Nephron (organoid): ENCODE measurements around the gene PHGDH.

ENCODE experiments used
- H3K27ac Mint-ChIP-seq, 3 experiments: 2 replicates each; pipeline ENCODE4 v1.8.0; 2020; ENCODE audit warnings: mixed read lengths in 3 of 3, mild to moderate bottlenecking in 2 of 3, moderate library complexity in 1 of 3
- H3K27me3 Mint-ChIP-seq: 2 replicates; pipeline ENCODE4 v1.8.0; 2021; ENCODE audit warnings: low read depth, mild to moderate bottlenecking, moderate library complexity, mixed read lengths
- H3K36me3 Mint-ChIP-seq: 2 replicates; pipeline ENCODE4 v1.8.0; 2020; ENCODE audit warnings: low read depth, mixed read lengths
- H3K4me1 Mint-ChIP-seq: 2 replicates; pipeline ENCODE4 v1.8.0; 2020; ENCODE audit warnings: mixed read lengths
- H3K4me3 Mint-ChIP-seq, 3 experiments: 2 replicates each; pipeline ENCODE4 v1.8.0; 2020; ENCODE audit warnings: mild to moderate bottlenecking in 3 of 3, mixed read lengths in 3 of 3, moderate library complexity in 2 of 3
- H3K9me3 Mint-ChIP-seq: 2 replicates; pipeline ENCODE4 v1.8.0; 2020; ENCODE audit warnings: mixed read lengths
- TF ChIP-seq, protein P1 (sequence below), 3 experiments: fragments of 200-600 bp; sonication (generic); IDR thresholded peaks; one replicate each; pipeline ENCODE4 v1.5.0; 2021; ENCODE audit warnings: antibody characterized with exemption in 3 of 3; ENCODE audit not compliant: unreplicated experiment in 3 of 3

Gene PHGDH

DNA sequence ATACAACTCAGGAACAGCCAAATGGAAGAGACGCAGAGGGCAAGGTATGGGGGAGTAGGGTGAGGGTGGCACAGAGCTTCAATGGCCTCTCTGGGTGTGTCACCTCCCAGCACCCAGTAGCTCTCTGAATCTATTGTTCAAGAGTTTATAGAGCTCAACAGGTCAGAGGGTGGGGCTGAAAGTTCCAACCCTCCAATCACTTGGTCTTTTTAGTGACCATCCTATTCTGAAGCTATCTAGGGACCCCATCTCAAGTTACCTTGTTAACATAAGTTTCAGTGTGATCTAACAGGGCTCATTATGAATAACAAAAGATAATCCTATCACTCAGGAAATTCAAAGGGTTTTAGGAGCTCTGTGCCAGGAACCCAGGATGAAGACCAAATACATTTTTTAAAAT lies 32.5 kb upstream of the PHGDH start:
- H3K36me3 Mint-ChIP-seq: no peaks in the 10 kb centered on the region
- TF ChIP-seq, protein P1, sequence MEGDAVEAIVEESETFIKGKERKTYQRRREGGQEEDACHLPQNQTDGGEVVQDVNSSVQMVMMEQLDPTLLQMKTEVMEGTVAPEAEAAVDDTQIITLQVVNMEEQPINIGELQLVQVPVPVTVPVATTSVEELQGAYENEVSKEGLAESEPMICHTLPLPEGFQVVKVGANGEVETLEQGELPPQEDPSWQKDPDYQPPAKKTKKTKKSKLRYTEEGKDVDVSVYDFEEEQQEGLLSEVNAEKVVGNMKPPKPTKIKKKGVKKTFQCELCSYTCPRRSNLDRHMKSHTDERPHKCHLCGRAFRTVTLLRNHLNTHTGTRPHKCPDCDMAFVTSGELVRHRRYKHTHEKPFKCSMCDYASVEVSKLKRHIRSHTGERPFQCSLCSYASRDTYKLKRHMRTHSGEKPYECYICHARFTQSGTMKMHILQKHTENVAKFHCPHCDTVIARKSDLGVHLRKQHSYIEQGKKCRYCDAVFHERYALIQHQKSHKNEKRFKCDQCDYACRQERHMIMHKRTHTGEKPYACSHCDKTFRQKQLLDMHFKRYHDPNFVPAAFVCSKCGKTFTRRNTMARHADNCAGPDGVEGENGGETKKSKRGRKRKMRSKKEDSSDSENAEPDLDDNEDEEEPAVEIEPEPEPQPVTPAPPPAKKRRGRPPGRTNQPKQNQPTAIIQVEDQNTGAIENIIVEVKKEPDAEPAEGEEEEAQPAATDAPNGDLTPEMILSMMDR (IDR thresholded peaks at IDR 0.05; ENCODE audit: unreplicated experiment in 3 of 3): no peak
- H3K4me3 Mint-ChIP-seq: no peak overlapping the region
- peaks cover 22% of the 10 kb centered on the region for H3K4me1 Mint-ChIP-seq
- no peak overlapping the region for H3K27ac Mint-ChIP-seq
- no peaks in the 10 kb centered on the region for H3K9me3 Mint-ChIP-seq
- H3K27me3 Mint-ChIP-seq: peaks cover 4% of the 10 kb centered on the region

DNA sequence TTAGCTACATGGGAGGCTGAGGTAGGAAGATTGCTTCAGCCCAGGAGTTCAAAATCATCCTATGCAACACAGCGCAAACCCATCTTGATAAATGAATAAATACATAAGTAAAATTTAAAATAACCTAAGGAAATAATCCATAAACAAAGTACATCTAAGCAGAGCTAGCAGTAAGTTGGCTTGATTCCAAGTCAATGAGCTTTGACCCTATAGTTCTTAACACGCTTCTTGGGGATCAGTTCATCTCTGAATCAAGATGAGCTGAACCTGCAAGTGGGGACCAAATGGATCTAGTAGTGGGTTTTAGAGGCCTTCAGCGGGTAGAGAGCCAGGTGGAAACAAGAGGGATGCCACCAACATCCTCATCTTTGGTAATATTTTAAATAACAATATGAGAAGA lies 31.5 kb upstream of the PHGDH start:
- H3K27me3 Mint-ChIP-seq: peaks cover 4% of the 10 kb centered on the region
- TF ChIP-seq, protein P1 (IDR thresholded peaks at IDR 0.05; ENCODE audit: unreplicated experiment in 3 of 3): no peak
- H3K4me3 Mint-ChIP-seq: no peak overlapping the region
- H3K9me3 Mint-ChIP-seq: no peaks in the 10 kb centered on the region
- peaks cover 18% of the 10 kb centered on the region for H3K4me1 Mint-ChIP-seq
- no peak overlapping the region for H3K27ac Mint-ChIP-seq
- H3K36me3 Mint-ChIP-seq: no peaks in the 10 kb centered on the region

- no peaks in the 10 kb centered on the region for H3K9me3 Mint-ChIP-seq
- H3K27ac Mint-ChIP-seq: no peak overlapping the region
- H3K36me3 Mint-ChIP-seq: no peaks in the 10 kb centered on the region
- H3K27me3 Mint-ChIP-seq: peaks cover 4% of the 10 kb centered on the region
- TF ChIP-seq, protein P1 (IDR thresholded peaks at IDR 0.05; ENCODE audit: unreplicated experiment in 3 of 3): no peak
- no peak overlapping the region for H3K4me3 Mint-ChIP-seq
- H3K4me1 Mint-ChIP-seq: peaks cover 13% of the 10 kb centered on the region
Measured at GRCh38 chr1:119680723-119681122, 31.0 kb upstream of the PHGDH start.

DNA sequence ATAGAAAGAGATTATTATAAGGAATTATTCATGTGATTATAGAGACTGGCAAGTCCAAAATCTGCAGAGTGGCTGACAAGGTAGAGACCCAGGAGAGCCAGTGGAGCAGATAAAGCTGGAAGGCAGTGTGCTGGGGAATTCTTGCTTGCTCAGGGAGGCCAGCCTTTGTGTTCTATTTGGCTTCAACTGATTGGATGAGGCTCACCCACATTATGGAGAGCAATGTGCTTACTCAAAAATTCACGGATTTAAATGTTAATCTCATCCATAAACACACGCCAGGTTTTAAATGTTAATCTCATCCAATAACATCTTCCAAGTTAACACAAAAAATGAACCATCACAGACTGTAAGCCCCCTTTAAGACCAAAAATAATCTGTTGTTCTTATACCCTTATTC lies 30.2 kb upstream of the PHGDH start:
- no peaks in the 10 kb centered on the region for H3K36me3 Mint-ChIP-seq
- no peak overlapping the region for H3K27ac Mint-ChIP-seq
- peaks cover 4% of the 10 kb centered on the region for H3K27me3 Mint-ChIP-seq
- TF ChIP-seq, protein P1 (IDR thresholded peaks at IDR 0.05; ENCODE audit: unreplicated experiment in 3 of 3): no peak
- no peak overlapping the region for H3K4me3 Mint-ChIP-seq
- H3K9me3 Mint-ChIP-seq: no peaks in the 10 kb centered on the region
- H3K4me1 Mint-ChIP-seq: peaks cover 7% of the 10 kb centered on the region

DNA sequence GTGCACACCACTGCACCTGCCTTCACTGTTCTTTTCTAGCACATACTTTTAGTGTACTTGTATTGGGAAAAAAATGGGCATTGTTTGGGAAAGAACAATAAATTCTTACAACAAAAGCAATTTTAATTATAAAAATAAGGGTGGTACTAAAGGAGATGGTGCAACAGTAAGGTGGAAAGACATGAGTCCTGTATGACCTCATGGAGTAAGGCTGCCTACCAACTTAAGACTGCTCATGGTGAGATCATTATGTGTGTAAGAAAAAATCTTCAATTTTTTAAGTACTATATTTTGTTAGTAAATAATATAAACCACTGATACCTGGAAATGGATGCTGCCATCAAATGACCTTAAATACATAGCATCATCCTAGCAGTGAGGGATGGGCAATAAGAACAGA lies 29.6 kb upstream of the PHGDH start:
- Mint-ChIP-seq H3K27me3 (peaks cover 4% of the 10 kb centered on the region), H3K36me3 (no peaks in the 10 kb centered on the region), H3K27ac (no peak overlapping the region), H3K9me3 (no peaks in the 10 kb centered on the region), H3K4me1 (peaks cover 5% of the 10 kb centered on the region), H3K4me3 (no peak overlapping the region)
- TF ChIP-seq, protein P1 (IDR thresholded peaks at IDR 0.05; ENCODE audit: unreplicated experiment in 3 of 3): no peak

DNA sequence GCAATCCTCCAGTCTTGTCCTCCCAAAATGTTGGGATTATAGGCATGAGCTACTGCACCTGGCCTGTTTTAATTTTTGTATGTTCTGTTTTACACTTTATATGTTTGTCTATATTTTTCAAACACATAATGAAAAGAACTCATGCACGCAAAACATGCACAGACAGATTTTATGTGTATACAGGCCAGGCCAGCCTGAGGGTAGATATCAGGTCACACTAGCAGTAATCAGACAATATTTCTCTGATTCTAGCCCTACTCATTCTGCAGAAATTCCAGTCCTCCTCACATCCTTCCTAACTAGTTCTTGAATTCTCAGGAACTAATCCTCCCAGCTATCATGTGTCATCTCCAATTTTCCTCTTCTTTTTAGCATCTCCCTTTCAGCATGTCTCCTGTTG lies 27.8 kb upstream of the PHGDH start:
- TF ChIP-seq, protein P1 (IDR thresholded peaks at IDR 0.05; ENCODE audit: unreplicated experiment in 3 of 3): no peak
- H3K36me3 Mint-ChIP-seq: no peaks in the 10 kb centered on the region
- peaks cover 4% of the 10 kb centered on the region for H3K27me3 Mint-ChIP-seq
- no peak overlapping the region for H3K4me3 Mint-ChIP-seq
- H3K4me1 Mint-ChIP-seq: no peaks in the 10 kb centered on the region
- H3K9me3 Mint-ChIP-seq: no peaks in the 10 kb centered on the region
- H3K27ac Mint-ChIP-seq: peak overlapping the region in 1 of 3 experiments; percentile 4
